ENCODE data around the gene TNFAIP3.
"Not testable (repeated sequence)": the region's sequence is repeated elsewhere in the genome, so short reads cannot be mapped to it uniquely, and the experiment has no call there.

TNFAIP3 gene

GRCh38 chr6:137893726-137894125 is 26.7 kb downstream of the TNFAIP3 start:
- H3K36me3 ChIP-seq (ENCODE audit: insufficient read depth, low read length): no peaks in the 10 kb centered on the region
- no peaks in the 10 kb centered on the region for H3K79me2 ChIP-seq (ENCODE audit: insufficient read depth, low read length)
- no peaks in the 10 kb centered on the region for H3K4me1 ChIP-seq (ENCODE audit: insufficient read depth, low read length)
- no peak for TF ChIP-seq EZH2 (IDR thresholded peaks at IDR 0.05; ENCODE audit: borderline replicate concordance, low read depth, low read length, severe bottlenecking)
- no peak for TF ChIP-seq CTCF (IDR thresholded peaks at IDR 0.05; ENCODE audit: borderline replicate concordance, extremely low read depth, low read length, poor library complexity, severe bottlenecking)
- H3K4me2 ChIP-seq (ENCODE audit: insufficient read depth, low read length): no peak overlapping the region
- H3K27ac ChIP-seq (ENCODE audit: low read length): no peak overlapping the region
- no peak for ATAC-seq (ENCODE audit: insufficient read depth, low read depth)
- no peaks in the 10 kb centered on the region for H4K20me1 ChIP-seq (ENCODE audit: insufficient read depth, low read length)
- no peak overlapping the region for H3K4me3 ChIP-seq (ENCODE audit: low read depth in 1 of 2, low read length in 2 of 2)
- no peak for DNase-seq
- no peaks in the 10 kb centered on the region for H3K9me3 ChIP-seq (ENCODE audit: insufficient read depth, low read length, severe bottlenecking)
- no peaks in the 10 kb centered on the region for H3K27me3 ChIP-seq (ENCODE audit: insufficient read depth, low read length, poor library complexity)
- H2AFZ ChIP-seq (ENCODE audit: low read depth, low read length): no peak overlapping the region
- no peak overlapping the region for H3K9ac ChIP-seq (ENCODE audit: low read depth, low read length)

- not testable (repeated sequence) for H3K9ac ChIP-seq (ENCODE audit: low read depth, low read length); H3K4me1 ChIP-seq (ENCODE audit: insufficient read depth, low read length); H3K36me3 ChIP-seq (ENCODE audit: insufficient read depth, low read length); H3K9me3 ChIP-seq (ENCODE audit: insufficient read depth, low read length, severe bottlenecking); H3K4me3 ChIP-seq (ENCODE audit: low read depth in 1 of 2, low read length in 2 of 2); H3K27me3 ChIP-seq (ENCODE audit: insufficient read depth, low read length, poor library complexity); H4K20me1 ChIP-seq (ENCODE audit: insufficient read depth, low read length); ATAC-seq (ENCODE audit: insufficient read depth, low read depth); H3K27ac ChIP-seq (ENCODE audit: low read length); H3K4me2 ChIP-seq (ENCODE audit: insufficient read depth, low read length); DNase-seq; H2AFZ ChIP-seq (ENCODE audit: low read depth, low read length); H3K79me2 ChIP-seq (ENCODE audit: insufficient read depth, low read length)
These were observed 27.3 kb downstream of the TNFAIP3 start for GRCh38 chr6:137894378-137894777.

- Histone ChIP-seq H3K4me3 (ENCODE audit: low read depth in 1 of 2, low read length in 2 of 2) (no peak overlapping the region), H4K20me1 (ENCODE audit: insufficient read depth, low read length) (no peaks in the 10 kb centered on the region), H3K4me1 (ENCODE audit: insufficient read depth, low read length) (no peaks in the 10 kb centered on the region), H3K36me3 (ENCODE audit: insufficient read depth, low read length) (no peaks in the 10 kb centered on the region), H3K9me3 (ENCODE audit: insufficient read depth, low read length, severe bottlenecking) (no peaks in the 10 kb centered on the region), H3K27me3 (ENCODE audit: insufficient read depth, low read length, poor library complexity) (no peaks in the 10 kb centered on the region), H2AFZ (ENCODE audit: low read depth, low read length) (no peak overlapping the region), H3K27ac (ENCODE audit: low read length) (no peak overlapping the region), H3K9ac (ENCODE audit: low read depth, low read length) (no peak overlapping the region), H3K4me2 (ENCODE audit: insufficient read depth, low read length) (no peak overlapping the region), H3K79me2 (ENCODE audit: insufficient read depth, low read length) (no peaks in the 10 kb centered on the region)
- ATAC-seq (ENCODE audit: insufficient read depth, low read depth) (no peak), DNase-seq (no peak)
- no peak for TF ChIP-seq CTCF (IDR thresholded peaks at IDR 0.05; ENCODE audit: borderline replicate concordance, extremely low read depth, low read length, poor library complexity, severe bottlenecking)
- TF ChIP-seq EZH2 (IDR thresholded peaks at IDR 0.05; ENCODE audit: borderline replicate concordance, low read depth, low read length, severe bottlenecking): no peak
These were observed 27.8 kb downstream of the TNFAIP3 start for GRCh38 chr6:137894779-137895385.

- H3K9me3 ChIP-seq (ENCODE audit: insufficient read depth, low read length, severe bottlenecking): no peaks in the 10 kb centered on the region
- no peak overlapping the region for H3K27ac ChIP-seq (ENCODE audit: low read length)
- H2AFZ ChIP-seq (ENCODE audit: low read depth, low read length): peak overlapping the region; percentile 27; the same call in 1 of the 2 replicates
- DNase-seq (no peak), ATAC-seq (ENCODE audit: insufficient read depth, low read depth) (no peak)
- no peak for TF ChIP-seq CTCF (IDR thresholded peaks at IDR 0.05; ENCODE audit: borderline replicate concordance, extremely low read depth, low read length, poor library complexity, severe bottlenecking)
- no peak for TF ChIP-seq EZH2 (IDR thresholded peaks at IDR 0.05; ENCODE audit: borderline replicate concordance, low read depth, low read length, severe bottlenecking)
- no peak overlapping the region for H3K9ac ChIP-seq (ENCODE audit: low read depth, low read length)
- no peak overlapping the region for H3K4me2 ChIP-seq (ENCODE audit: insufficient read depth, low read length)
- H4K20me1 ChIP-seq (ENCODE audit: insufficient read depth, low read length): no peaks in the 10 kb centered on the region
- H3K36me3 ChIP-seq (ENCODE audit: insufficient read depth, low read length): no peaks in the 10 kb centered on the region
- H3K4me1 ChIP-seq (ENCODE audit: insufficient read depth, low read length): no peaks in the 10 kb centered on the region
- no peak overlapping the region for H3K4me3 ChIP-seq (ENCODE audit: low read depth in 1 of 2, low read length in 2 of 2)
- no peaks in the 10 kb centered on the region for H3K79me2 ChIP-seq (ENCODE audit: insufficient read depth, low read length)
- no peaks in the 10 kb centered on the region for H3K27me3 ChIP-seq (ENCODE audit: insufficient read depth, low read length, poor library complexity)
These were observed 29.6 kb downstream of the TNFAIP3 start for GRCh38 chr6:137896647-137897046.
